H1 (cell line): ENCODE data around the gene RMRP. TPM values are rescaled to one million over a fixed set of nuclear protein-coding genes. Genes with fewer than 3 reads are reported as not detected.

Experiments used
- CTCF ChIA-PET: fragments of 300-600 bp; sonication (Branson Sonifier 250); formaldehyde crosslinking; loops from one replicate; lab custom pipeline; 2021; ENCODE audit not compliant: partially characterized antibody; lab: Charles Lee
- POLR2A ChIA-PET: fragments of 300-600 bp; sonication (Branson Sonifier 250); formaldehyde crosslinking; loops from one replicate; lab custom pipeline; 2021; ENCODE audit warnings: inconsistent platforms; ENCODE audit not compliant: partially characterized antibody; lab: Charles Lee
- DNase-seq, 2 experiments: peaks; one replicate each; pipeline versions ENCODE4 v3.0.0 to v3.0.0-alpha.2; 2010 to 2022; ENCODE audit warnings: low spot score in 2 of 2, low read depth in 1 of 2, mixed read lengths in 1 of 2
- FAIRE-seq: peaks from 2 replicates; lab custom pipeline; 2011; peaks lifted over from hg19 to GRCh38; lab: Jason Lieb, UNC
- H2AFZ ChIP-seq: 2 replicates; pipeline ENCODE4 v1.8.1; 2012; ENCODE audit warnings: low read length, inconsistent platforms
- H2AK5ac ChIP-seq: 2 replicates; pipeline ENCODE4 v1.6.1; 2013; ENCODE audit warnings: low read depth, low read length
- H2BK120ac ChIP-seq: replicated peaks from 2 replicates; pipeline ENCODE3; 2013; ENCODE audit warnings: low read depth, low read length, inconsistent platforms
- H2BK12ac ChIP-seq: 2 replicates; pipeline ENCODE4 v1.6.1; 2013; ENCODE audit warnings: low read depth, low read length
- H2BK15ac ChIP-seq: 2 replicates; pipeline ENCODE4 v1.6.1; 2013; ENCODE audit warnings: low read length
- H2BK20ac ChIP-seq: 2 replicates; pipeline ENCODE4 v1.6.1; 2013; ENCODE audit warnings: low read length
- H2BK5ac ChIP-seq: 2 replicates; pipeline ENCODE4 v1.6.1; 2013; ENCODE audit warnings: low read depth, low read length
- H3K14ac ChIP-seq: 2 replicates; pipeline ENCODE4 v1.6.1; 2013; ENCODE audit warnings: inconsistent platforms; ENCODE audit not compliant: insufficient read length
- H3K18ac ChIP-seq: 2 replicates; pipeline ENCODE4 v1.6.1; 2013; ENCODE audit warnings: low read length; ENCODE audit errors: extremely low read depth
- H3K23ac ChIP-seq: 2 replicates; pipeline ENCODE4 v1.6.1; 2013; ENCODE audit warnings: inconsistent platforms; ENCODE audit not compliant: insufficient read length
- H3K23me2 ChIP-seq: 2 replicates; pipeline ENCODE4 v1.6.1; 2013; ENCODE audit warnings: low read depth, low read length
- H3K27ac ChIP-seq: 2 replicates; pipeline ENCODE4 v1.6.1; 2011; ENCODE audit warnings: low read depth, low read length, inconsistent platforms
- H3K27me3 ChIP-seq, 4 experiments: replicated peaks in 1 of 4; 1 replicate in 1 of 4; 2 replicates in 3 of 4; pipeline versions ENCODE4 v1.6.1 to v1.8.1; 2011 to 2013; ENCODE audit warnings: low read length in 3 of 4, mild to moderate bottlenecking in 3 of 4, inconsistent platforms in 2 of 4, mixed read lengths in 2 of 4, moderate library complexity in 1 of 4; ENCODE audit not compliant: control insufficient read depth in 3 of 4, insufficient read depth in 3 of 4; ENCODE audit errors: extremely low read depth in 1 of 4
- H3K36me3 ChIP-seq, 4 experiments: 2 replicates each; pipeline versions ENCODE4 v1.6.1 to v1.8.1; 2011 to 2013; ENCODE audit warnings: mild to moderate bottlenecking in 4 of 4, low read length in 3 of 4, moderate library complexity in 2 of 4, control low read depth in 1 of 4, inconsistent platforms in 1 of 4; ENCODE audit not compliant: insufficient read depth in 4 of 4, control insufficient read depth in 2 of 4
- H3K4ac ChIP-seq: replicated peaks from 2 replicates; pipeline ENCODE3; 2013; ENCODE audit warnings: low read length, low read depth, mixed read lengths, inconsistent platforms; ENCODE audit not compliant: insufficient read length
- H3K4me1 ChIP-seq, 4 experiments: replicated peaks in 1 of 4; 1 replicate in 1 of 4; 2 replicates in 3 of 4; pipeline versions ENCODE4 v1.6.1 to v1.8.1; 2011 to 2013; ENCODE audit warnings: low read length in 3 of 4, inconsistent platforms in 2 of 4, mixed read lengths in 1 of 4; ENCODE audit not compliant: insufficient read depth in 4 of 4, control insufficient read depth in 3 of 4
- H3K4me2 ChIP-seq, 2 experiments: 2 replicates each; pipeline versions ENCODE4 v1.6.1 to v1.8.1; 2011 to 2013; ENCODE audit warnings: low read depth in 2 of 2, low read length in 2 of 2, control low read depth in 1 of 2, inconsistent platforms in 1 of 2, mild to moderate bottlenecking in 1 of 2; ENCODE audit not compliant: insufficient read depth in 1 of 2
- H3K4me3 ChIP-seq, 4 experiments: fragments of 200-600, 300-600 bp in 1 of 4; sonication (generic), shearing (Covaris generic), sonication (Bioruptor Twin) in 1 of 4; 2 replicates each; pipeline versions ENCODE4 v1.5.1 to v1.8.1; 2011 to 2016; ENCODE audit warnings: low read length in 4 of 4, low read depth in 3 of 4, control low read depth in 2 of 4, inconsistent platforms in 2 of 4, mild to moderate bottlenecking in 2 of 4, mixed read lengths in 1 of 4, moderate library complexity in 1 of 4; ENCODE audit not compliant: insufficient read depth in 2 of 4; ENCODE audit errors: extremely low read depth in 1 of 4
- H3K56ac ChIP-seq: replicated peaks from 2 replicates; pipeline ENCODE3; 2013; ENCODE audit warnings: low read depth, mild to moderate bottlenecking, mixed read lengths, low read length, inconsistent platforms; ENCODE audit not compliant: insufficient read length
- H3K79me1 ChIP-seq: 2 replicates; pipeline ENCODE4 v1.6.1; 2013; ENCODE audit warnings: low read depth, low read length, control low read depth
- H3K79me2 ChIP-seq, 2 experiments: 2 replicates each; pipeline versions ENCODE4 v1.6.1 to v1.8.1; 2012 to 2013; ENCODE audit warnings: low read length in 2 of 2, mild to moderate bottlenecking in 2 of 2, inconsistent platforms in 1 of 2; ENCODE audit not compliant: insufficient read depth in 2 of 2, control insufficient read depth in 1 of 2
- H3K9ac ChIP-seq, 4 experiments: replicated peaks in 1 of 4; 1 replicate in 1 of 4; 2 replicates in 3 of 4; pipeline versions ENCODE4 v1.6.1 to v1.8.1; 2011 to 2013; ENCODE audit warnings: low read depth in 3 of 4, low read length in 3 of 4, control low read depth in 2 of 4, mild to moderate bottlenecking in 2 of 4, moderate library complexity in 2 of 4, inconsistent platforms in 1 of 4; ENCODE audit errors: extremely low read depth in 1 of 4
- H3K9me3 ChIP-seq, 2 experiments: 2 replicates each; pipeline versions ENCODE4 v1.6.1 to v1.8.1; 2012 to 2013; ENCODE audit warnings: mild to moderate bottlenecking in 2 of 2, moderate library complexity in 2 of 2, control low read depth in 1 of 2, inconsistent platforms in 1 of 2, low read depth in 1 of 2, low read length in 1 of 2, mixed read lengths in 1 of 2; ENCODE audit not compliant: insufficient read depth in 2 of 2
- H4K20me1 ChIP-seq, 2 experiments: replicated peaks in 1 of 2; 2 replicates each; pipeline versions ENCODE3 to v1.8.1; 2011 to 2013; ENCODE audit warnings: inconsistent platforms in 2 of 2, low read length in 2 of 2, mild to moderate bottlenecking in 1 of 2; ENCODE audit not compliant: insufficient read depth in 2 of 2, control insufficient read depth in 1 of 2
- H4K5ac ChIP-seq: 2 replicates; pipeline ENCODE4 v1.6.1; 2013; ENCODE audit warnings: low read length, low read depth, mixed read lengths, inconsistent platforms; ENCODE audit not compliant: insufficient read length
- H4K8ac ChIP-seq: 2 replicates; pipeline ENCODE4 v1.8.0; 2013; ENCODE audit warnings: mild to moderate bottlenecking, moderate library complexity, low read length, inconsistent platforms; ENCODE audit not compliant: insufficient read depth; ENCODE audit errors: extremely low read depth
- H4K91ac ChIP-seq: replicated peaks from 2 replicates; pipeline ENCODE3; 2013; ENCODE audit warnings: low read length, mixed read lengths, inconsistent platforms; ENCODE audit not compliant: insufficient read length
- CEBPB ChIP-seq: IDR thresholded peaks from 2 replicates; pipeline ENCODE4 v1.6.1; 2012; ENCODE audit warnings: low read depth, low read length
- HDAC2 ChIP-seq, 2 experiments: fragments of 300-600 bp in 1 of 2; sonication (generic) in 1 of 2; IDR thresholded peaks; 2 replicates each; pipeline ENCODE4 v1.6.1; 2011 to 2012; ENCODE audit warnings: low read depth in 2 of 2, low read length in 2 of 2, mild to moderate bottlenecking in 2 of 2, moderate library complexity in 2 of 2, borderline replicate concordance in 1 of 2, inconsistent platforms in 1 of 2
- JUND ChIP-seq: IDR thresholded peaks from 2 replicates; pipeline ENCODE4 v1.6.1; 2011; ENCODE audit warnings: mild to moderate bottlenecking, improper control_type of control experiment, low read length
- NRF1 ChIP-seq: IDR thresholded peaks from 2 replicates; pipeline ENCODE4 v1.6.1; 2011; ENCODE audit warnings: mild to moderate bottlenecking, low read depth, low read length, improper control_type of control experiment
- SIRT6 ChIP-seq: IDR thresholded peaks from one replicate; pipeline ENCODE4 v1.7.1; 2012; ENCODE audit warnings: low read length, inconsistent platforms
- ZNF274 ChIP-seq: IDR thresholded peaks from 2 replicates; pipeline ENCODE4 v1.7.0; 2012; ENCODE audit warnings: low read length, borderline replicate concordance; ENCODE audit errors: extremely low read depth
- WGBS, 2 experiments: shearing (Covaris generic) in 1 of 2; methylation state at CpG; one replicate each; pipeline versions ENCODE4 v1.1.6 to v1.1.7; 2013 to 2015; ENCODE audit warnings: low lambda C conversion rate in 2 of 2, mixed read lengths in 2 of 2, inconsistent platforms in 1 of 2, low coverage in 1 of 2, missing lambda C conversion rate in 1 of 2; ENCODE audit not compliant: insufficient replicate concordance in 2 of 2, insufficient coverage in 1 of 2, insufficient read length in 1 of 2; ENCODE audit errors: extremely low coverage in 1 of 2, missing lambda C conversion rate in 1 of 2; 5-methylcytosine and 5-hydroxymethylcytosine counted together
- polyA plus RNA-seq, 7 experiments: library from polyadenylated mRNA; depleted of rRNA in 3 of 7; stranded (reverse) in 5 of 7; unstranded in 2 of 7; fragments of >200 nt in 5 of 7; fragments of 200-250 nt in 2 of 7; gene quantifications; 1 replicate in 5 of 7; 2 replicates in 1 of 7; 4 replicates in 1 of 7; pipeline versions ENCODE4 v1.2.1 to v1.2.3, GENCODE V29; 2011 to 2013; ENCODE audit warnings: missing spikeins in 2 of 7, mixed read lengths in 2 of 7
- total RNA-seq: library from RNA; stranded (reverse); fragmentation: NEBNext Ultra II Directional; extraction: Animal tissue kit (Norgen Biotek cat#: 25700); gene quantifications from 2 replicates; pipeline ENCODE4 v1.2.1, GENCODE V29; 2021

The RMRP gene
- total and polyA plus RNA-seq, 2 of the 8 experiments (the other 6 are each of a cell fraction or from before 2014, with no cell fraction given) = 169 to 14,987 TPM

DNA sequence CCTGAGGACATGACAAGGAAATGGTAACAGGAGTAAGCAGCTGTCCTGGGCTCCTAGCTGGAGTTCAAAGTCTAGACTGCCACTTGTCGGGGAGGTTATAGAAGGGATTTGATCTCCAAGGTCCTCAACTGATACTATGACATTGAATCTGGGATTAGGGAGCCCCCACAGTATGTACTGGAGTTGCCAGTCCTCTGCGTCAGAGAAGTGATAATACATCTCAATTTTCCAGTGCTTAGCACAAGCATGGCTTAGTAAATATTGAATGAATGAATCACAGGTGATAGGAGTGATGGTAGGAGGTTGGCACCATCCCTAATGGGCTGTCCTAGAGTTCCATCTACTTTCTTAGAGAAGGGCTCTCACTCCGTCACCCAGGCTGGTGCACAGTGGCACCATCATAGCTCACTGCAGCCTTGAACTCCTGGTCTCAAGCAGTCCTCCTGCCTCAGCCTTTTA is 38.2 kb upstream of the RMRP start:
- Histone ChIP-seq H3K9me3 (no peaks in the 10 kb centered on the region), H3K79me1 (no peaks in the 10 kb centered on the region), H4K8ac (no peak overlapping the region), H3K36me3 (peaks cover 21 to 33% (median 30%) of the 10 kb centered on the region in 4 experiments), H3K9ac (no peak overlapping the region), H2AFZ (no peak overlapping the region), H3K18ac (no peak overlapping the region), H4K5ac (no peak overlapping the region), H2BK5ac (no peak overlapping the region), H2BK120ac (no peak overlapping the region), H2BK20ac (no peak overlapping the region; the same call in 1 of the 2 replicates), H3K23me2 (peaks cover 4% of the 10 kb centered on the region), H3K23ac (no peak overlapping the region), H3K4me3 (no peak overlapping the region), H3K27ac (no peak overlapping the region), H3K4me1 (no peaks in the 10 kb centered on the region; a peak in 1 of 7 replicates), H3K14ac (no peak overlapping the region), H4K20me1 (peaks cover 3 to 7% of the 10 kb centered on the region in 2 experiments), H2BK15ac (no peak overlapping the region), H2BK12ac (no peak overlapping the region), H3K27me3 (no peaks in the 10 kb centered on the region), H3K4me2 (no peak overlapping the region), H3K4ac (no peak overlapping the region), H4K91ac (no peak overlapping the region), H3K79me2 (no peaks in the 10 kb centered on the region), H3K56ac (no peak overlapping the region), H2AK5ac (no peak overlapping the region)
- FAIRE-seq (no peak), DNase-seq (no peak)
- ChIA-PET POLR2A (interaction anchor here (0.5 to 14.9 kb wide), 19 partner anchors 8 to 1314 kb away, joined by 3 to 158 read pairs (median 4); partner anchors contain the start of genes CA9, CCDC107, CREB3 and MSMP), CTCF (interaction anchor here (0.6 to 14.1 kb wide), 30 partner anchors 8 to 211 kb away, joined by 3 to 347 read pairs (median 12); partner anchors contain the start of genes ARHGEF39, CA9, CCDC107 and CREB3)
- 88% methylated on average over 3 of the region's 3 CpGs; no CpG with 5 or more reads in 1 of the 2 experiments for WGBS, 2 experiments
- no peak for TF ChIP-seq SIRT6
- no peak for TF ChIP-seq NRF1
- no peak for TF ChIP-seq CEBPB
- no peak for TF ChIP-seq ZNF274
- TF ChIP-seq JUND = no peak
- TF ChIP-seq HDAC2 (IDR thresholded peaks at IDR 0.05; ENCODE audit: borderline replicate concordance in 1 of 2, low read depth in 2 of 2, low read length in 2 of 2) = no peak
